IMR-90 (cell line): ENCODE results near the gene PPP1R9B. TPM values are rescaled to one million over a fixed set of nuclear protein-coding genes. Genes with fewer than 3 reads are reported as not detected.

Experiments
- ATAC-seq: fragments of 200-7000 bp; cut with Tn5 transposase; 2 replicates; pipeline ENCODE4 v1.9.1; 2020; ENCODE audit warnings: low read depth, mild to moderate bottlenecking, moderate library complexity
- BruUV-seq: library from RNA; stranded (reverse); fragments of 400-500 nt; replicated peaks from 2 replicates; lab custom pipeline; 2021; lab: Mats Ljungman, UMichigan
- CTCF ChIA-PET: fragments of 300-600 bp; formaldehyde crosslinking; extraction: SDS; loops from one replicate; lab custom pipeline; 2021; ENCODE audit warnings: antibody characterized with exemption; lab: Yijun Ruan, JAX
- POLR2A ChIA-PET: fragments of 300-600 bp; sonication (Branson Sonifier 250); formaldehyde crosslinking; loops from one replicate; lab custom pipeline; 2022; ENCODE audit warnings: antibody characterized with exemption; ENCODE audit not compliant: unreplicated experiment; lab: Charles Lee
- DNase-seq: peaks from one replicate; pipeline ENCODE4 v3.0.0; 2013
- H2AFZ ChIP-seq: replicated peaks from 2 replicates; pipeline ENCODE3; 2013; ENCODE audit warnings: low read length, mild to moderate bottlenecking; ENCODE audit not compliant: poor library complexity
- H2AK5ac ChIP-seq: 2 replicates; pipeline ENCODE4 v1.6.1; 2013; ENCODE audit warnings: low read depth, low read length, inconsistent platforms
- H2AK9ac ChIP-seq: replicated peaks from 2 replicates; pipeline ENCODE3; 2013; ENCODE audit warnings: mild to moderate bottlenecking, low read depth, low read length, moderate library complexity; ENCODE audit not compliant: poor library complexity
- H2BK120ac ChIP-seq: 2 replicates; pipeline ENCODE4 v1.6.1; 2013; ENCODE audit warnings: low read depth, low read length, inconsistent platforms
- H2BK15ac ChIP-seq: 3 replicates; pipeline ENCODE4 v1.6.1; 2013; ENCODE audit warnings: low read depth, low read length, inconsistent platforms
- H2BK20ac ChIP-seq: 2 replicates; pipeline ENCODE4 v1.6.1; 2013; ENCODE audit warnings: low read depth, mild to moderate bottlenecking, inconsistent platforms, low read length, moderate library complexity
- H2BK5ac ChIP-seq: 2 replicates; pipeline ENCODE4 v1.6.1; 2013; ENCODE audit warnings: mild to moderate bottlenecking, low read depth, low read length, inconsistent platforms; ENCODE audit not compliant: poor library complexity, severe bottlenecking
- H3K14ac ChIP-seq: replicated peaks from 2 replicates; pipeline ENCODE4 v1.6.1; 2013; ENCODE audit warnings: low read depth, low read length, inconsistent platforms
- H3K18ac ChIP-seq: 2 replicates; pipeline ENCODE4 v1.6.1; 2013; ENCODE audit warnings: low read depth, low read length, control low read depth
- H3K23ac ChIP-seq: 2 replicates; pipeline ENCODE4 v1.6.1; 2013; ENCODE audit warnings: low read depth, low read length, inconsistent platforms
- H3K27ac ChIP-seq: 2 replicates; pipeline ENCODE4 v1.5.1; 2013; ENCODE audit warnings: mild to moderate bottlenecking, control low read depth, low read length; ENCODE audit not compliant: insufficient read depth
- H3K27me3 ChIP-seq: 2 replicates; pipeline ENCODE4 v1.6.1; 2013; ENCODE audit warnings: low read length; ENCODE audit not compliant: control insufficient read depth, insufficient read depth
- H3K36me3 ChIP-seq: 2 replicates; pipeline ENCODE4 v1.6.1; 2013; ENCODE audit warnings: low read length, mixed read lengths; ENCODE audit not compliant: control insufficient read depth, insufficient read depth
- H3K4ac ChIP-seq: 2 replicates; pipeline ENCODE4 v1.6.1; 2013; ENCODE audit warnings: low read depth, low read length, inconsistent platforms
- H3K4me1 ChIP-seq: 2 replicates; pipeline ENCODE4 v1.6.1; 2013; ENCODE audit warnings: low read length, mixed read lengths; ENCODE audit not compliant: control insufficient read depth, insufficient read depth
- H3K4me2 ChIP-seq: 2 replicates; pipeline ENCODE4 v1.6.1; 2013; ENCODE audit warnings: low read depth, mild to moderate bottlenecking, control low read depth, low read length, moderate library complexity
- H3K4me3 ChIP-seq: 2 replicates; pipeline ENCODE4 v1.5.1; 2013; ENCODE audit warnings: low read depth, mild to moderate bottlenecking, control low read depth, low read length, moderate library complexity; ENCODE audit not compliant: insufficient read depth
- H3K56ac ChIP-seq: 2 replicates; pipeline ENCODE4 v1.6.1; 2013; ENCODE audit warnings: low read length, inconsistent platforms; ENCODE audit not compliant: insufficient read depth; ENCODE audit errors: extremely low read depth
- H3K79me1 ChIP-seq, 2 experiments: 2 replicates each; pipeline ENCODE4 v1.6.1; 2013; ENCODE audit warnings: low read length in 2 of 2, inconsistent platforms in 1 of 2, low read depth in 1 of 2
- H3K9ac ChIP-seq: 2 replicates; pipeline ENCODE4 v1.6.1; 2013; ENCODE audit warnings: low read depth, low read length, control low read depth
- H3K9me1 ChIP-seq: 2 replicates; pipeline ENCODE4 v1.6.1; 2013; ENCODE audit warnings: low read length, inconsistent platforms; ENCODE audit not compliant: insufficient read depth
- H3K9me3 ChIP-seq: 2 replicates; pipeline ENCODE4 v1.6.1; 2013; ENCODE audit warnings: low read length; ENCODE audit not compliant: control insufficient read depth, insufficient read depth
- H4K20me1 ChIP-seq: 2 replicates; pipeline ENCODE4 v1.6.1; 2013; ENCODE audit warnings: low read length, inconsistent platforms; ENCODE audit not compliant: insufficient read depth
- H4K5ac ChIP-seq: 2 replicates; pipeline ENCODE4 v1.6.1; 2013; ENCODE audit warnings: mild to moderate bottlenecking, low read depth, low read length, control low read depth
- H4K8ac ChIP-seq, 2 experiments: 2 replicates each; pipeline ENCODE4 v1.6.1; 2013; ENCODE audit warnings: low read depth in 2 of 2, low read length in 2 of 2, control low read depth in 1 of 2, inconsistent platforms in 1 of 2
- H4K91ac ChIP-seq: 2 replicates; pipeline ENCODE4 v1.6.1; 2013; ENCODE audit warnings: low read depth, low read length, inconsistent platforms; ENCODE audit not compliant: insufficient read depth
- BHLHE40 ChIP-seq: fragments of 150-350 bp; IDR thresholded peaks from 2 replicates; pipeline ENCODE4 v1.6.1; 2016; ENCODE audit warnings: mild to moderate bottlenecking, low read depth, low read length
- CEBPB ChIP-seq: IDR thresholded peaks from 2 replicates; pipeline ENCODE4 v1.6.1; 2012; ENCODE audit warnings: low read depth, low read length, improper control_type of control experiment
- CHD1 ChIP-seq: IDR thresholded peaks from 2 replicates; pipeline ENCODE4 v1.6.1; 2012; ENCODE audit warnings: low read depth, low read length, improper control_type of control experiment
- CTCF ChIP-seq: conservative IDR thresholded peaks from 2 replicates; pipeline ENCODE4 v1.5.1; 2012; ENCODE audit warnings: mild to moderate bottlenecking, low read depth, low read length, improper control_type of control experiment
- FOS ChIP-seq: fragments of 150-350 bp; IDR thresholded peaks from 2 replicates; pipeline ENCODE4 v1.6.1; 2016; ENCODE audit warnings: low read depth, low read length
- MAZ ChIP-seq: IDR thresholded peaks from 2 replicates; pipeline ENCODE4 v1.6.1; 2012; ENCODE audit warnings: low read depth, mild to moderate bottlenecking, low read length, improper control_type of control experiment, moderate library complexity, borderline replicate concordance
- POLR2A ChIP-seq: IDR thresholded peaks from 2 replicates; pipeline ENCODE4 v1.6.1; 2012; ENCODE audit warnings: mild to moderate bottlenecking, low read depth, low read length
- RCOR1 ChIP-seq: IDR thresholded peaks from 2 replicates; pipeline ENCODE4 v1.6.1; 2012; ENCODE audit warnings: mild to moderate bottlenecking, low read length, improper control_type of control experiment; ENCODE audit not compliant: insufficient replicate concordance
- RFX5 ChIP-seq: IDR thresholded peaks from 2 replicates; pipeline ENCODE4 v1.8.0; 2012; ENCODE audit warnings: low read depth, mild to moderate bottlenecking, low read length, moderate library complexity
- SMC3 ChIP-seq: fragments of 150-350 bp; IDR thresholded peaks from 2 replicates; pipeline ENCODE4 v1.6.1; 2016; ENCODE audit warnings: low read depth, mild to moderate bottlenecking, antibody characterized with exemption, low read length, moderate library complexity
- USF2 ChIP-seq: fragments of 150-350 bp; IDR thresholded peaks from 2 replicates; pipeline ENCODE4 v1.6.1; 2017; ENCODE audit warnings: mild to moderate bottlenecking, antibody characterized with exemption, low read length, low read depth
- WGBS, 2 experiments: methylation state at CpG; one replicate each; pipeline versions ENCODE4 v1.1.5 to v1.1.7; 2013; ENCODE audit warnings: missing lambda C conversion rate in 2 of 2; ENCODE audit not compliant: insufficient read length in 1 of 2; ENCODE audit errors: extremely low coverage in 2 of 2; 5-methylcytosine and 5-hydroxymethylcytosine counted together
- dilution Hi-C: fragments of 300-500 bp; cut with HindIII; formaldehyde crosslinking; loops from one replicate; pipeline ENCODE4 v1.14.3; 2018; ENCODE audit warnings: low sequenced_read_pairs; ENCODE audit not compliant: unreplicated experiment
- in situ Hi-C: fragments of 300-500 bp; cut with MboI; formaldehyde crosslinking; loops from 3 replicates; pipeline ENCODE4 v1.14.3; 2019; ENCODE audit warnings: low sequenced_read_pairs, inconsistent platforms, mixed read lengths
- intact Hi-C: fragments of 100-400 bp; cut with micrococcal nuclease; formaldehyde crosslinking; loops from 2 replicates; pipeline ENCODE4 v1.10.0; 2022
- polyA plus RNA-seq, 3 experiments: library from polyadenylated mRNA; depleted of rRNA; stranded (reverse); fragments of >200 nt; gene quantifications; 2 replicates each; pipeline ENCODE4 v1.2.3, GENCODE V29; 2012; ENCODE audit warnings: low replicate concordance in 1 of 3
- total RNA-seq: library from RNA; depleted of rRNA; stranded (reverse); fragments of >200 nt; gene quantifications from 2 replicates; pipeline ENCODE4 v1.2.3, GENCODE V29; 2012

The PPP1R9B gene
- total and polyA plus RNA-seq, 2 of the 4 experiments (the other 2 are of a cell fraction) = 23.0 to 28.0 TPM

GRCh38 chr17:50198026-50198669 lies 47.7 kb upstream of the PPP1R9B start (continued):
- no peak for TF ChIP-seq CEBPB
- peak; percentile 59 for TF ChIP-seq POLR2A

- POLR2A ChIA-PET = interaction anchor here (0.8 to 3.7 kb wide), 11 partner anchors 9 to 93 kb away, joined by 3 to 26 read pairs (median 5); no protein-coding TSS in a partner anchor
- Histone ChIP-seq H2BK5ac (peak overlapping the region; percentile 99), H4K91ac (peak overlapping the region; percentile 78), H3K36me3 (peaks cover 79% of the 10 kb centered on the region), H3K56ac (peak overlapping the region; percentile 92), H2AFZ (peak overlapping the region; percentile 19), H2AK9ac (peak overlapping the region; percentile 83), H4K8ac (peak overlapping the region; percentile 65 to 97), H2BK120ac (peak overlapping the region; percentile 50), H3K9me1 (0 out of 2 replicates have a peak, but pooled peaks cover 3% of the 10 kb centered on the region), H2AK5ac (peak overlapping the region; percentile 75), H3K4ac (peak overlapping the region; percentile 100), H3K23ac (peak overlapping the region; percentile 100), H4K20me1 (peaks cover 88% of the 10 kb centered on the region), H3K27ac (peak overlapping the region; percentile 99), H2BK20ac (peak overlapping the region; percentile 2; the same call in 1 of the 2 replicates), H4K5ac (peak overlapping the region; percentile 83), H3K9me3 (no peaks in the 10 kb centered on the region), H3K4me1 (peaks cover 48% of the 10 kb centered on the region), H3K14ac (peak overlapping the region; percentile 100), H3K4me2 (peak overlapping the region; percentile 78), H3K9ac (peak overlapping the region; percentile 98), H3K27me3 (no peaks in the 10 kb centered on the region), H3K4me3 (peak overlapping the region; percentile 80; the same call in 1 of the 2 replicates), H3K18ac (peak overlapping the region; percentile 83), H2BK15ac (no peak overlapping the region), H3K79me1 (peaks cover 16 to 67% of the 10 kb centered on the region in 2 experiments; a peak in 3 of 4 replicates)
- TF ChIP-seq BHLHE40 (peak; percentile 20; the same call in 1 of the 2 replicates), FOS (peak; percentile 61), RFX5 (no peak), MAZ (0 out of 2 replicates have a peak, but pooled peaks have one; percentile 21), CTCF (no peak), CEBPB (peak; percentile 70; the same call in 1 of the 2 replicates), USF2 (no peak), POLR2A (no peak; the same call in none of the 2 replicates), SMC3 (no peak), RCOR1 (peak; percentile 43), CHD1 (no peak)
- no TSS peak for BruUV-seq
- no CpG with 5 or more reads among the region's 6 CpGs for WGBS, 2 experiments
- peak; percentile 84 for DNase-seq
- in situ Hi-C loops (loop anchor here (5.0 kb wide), 1 partner anchor 75 kb away; the partner anchor contains the start of gene TMEM92), intact Hi-C loops (no loop called here), dilution Hi-C loops (no loop called here)
- ATAC-seq = no peak
- CTCF ChIA-PET = interaction anchor here (0.9 to 1.2 kb wide), 2 partner anchors 27 to 77 kb away, joined by 3 to 4 read pairs; no protein-coding TSS in a partner anchor
These were observed 46.3 kb upstream of the PPP1R9B start for GRCh38 chr17:50196826-50197225.
